Activated T-helper 1 cell treated with anti-CD3 and anti-CD28 coated beads, Interleukin-12 subunit alpha, Interleukin-12 subunit beta, Interleukin-2, Interleukin-4 antibody, amounts not matched to agents 30 ng/mL and 10 ng/mL and 1 ng/mL, durations not matched to agents 14 hours and 24 hours and 36 hours (primary cell): Measurements from ENCODE around the gene SIX6. TPM values are rescaled to one million over a fixed set of nuclear protein-coding genes. Genes with fewer than 3 reads are reported as not detected.
"Not testable (repeated sequence)": the region's sequence is repeated elsewhere in the genome, so short reads cannot be mapped to it uniquely, and the experiment has no call there.

ENCODE experiments used
- DNase-seq: peaks from one replicate; pipeline ENCODE4 v3.0.0; 2021; ENCODE audit warnings: low spot score
- H3K27ac Mint-ChIP-seq: one replicate; pipeline ENCODE4 v1.8.0; 2021; ENCODE audit warnings: mild to moderate bottlenecking, mixed read lengths
- H3K27me3 Mint-ChIP-seq: one replicate; pipeline ENCODE4 v1.8.0; 2022; ENCODE audit warnings: mild to moderate bottlenecking, moderate library complexity, mixed read lengths; ENCODE audit not compliant: insufficient read depth
- H3K36me3 Mint-ChIP-seq: one replicate; pipeline ENCODE4 v1.8.0; 2021; ENCODE audit warnings: low read depth, mixed read lengths
- H3K4me1 Mint-ChIP-seq: one replicate; pipeline ENCODE4 v1.8.0; 2021; ENCODE audit warnings: low read depth, mixed read lengths
- H3K4me3 Mint-ChIP-seq: one replicate; pipeline ENCODE4 v1.8.0; 2021; ENCODE audit warnings: mild to moderate bottlenecking, moderate library complexity, mixed read lengths
- H3K9me3 Mint-ChIP-seq: one replicate; pipeline ENCODE4 v1.8.0; 2021; ENCODE audit warnings: mixed read lengths
- intact Hi-C: fragments of 100-400 bp; cut with micrococcal nuclease; formaldehyde crosslinking; loops from one replicate; pipeline ENCODE4 v1.15.1; 2024
- total RNA-seq: library from RNA; stranded (reverse); gene quantifications from 2 replicates; pipeline ENCODE4 v1.2.3, GENCODE V29; 2022

The SIX6 gene
- not detected in 2 replicates for total RNA-seq

- intact Hi-C loops, result loop anchor here (1.0 kb wide), 1 partner anchor 143 kb away; no protein-coding TSS in a partner anchor
- Mint-ChIP-seq H3K9me3 (no peaks in the 10 kb centered on the region), H3K4me3 (peak within 1 kb of the TSS; percentile 26), H3K4me1 (no peaks in the 10 kb centered on the region), H3K36me3 (no peaks in the 10 kb centered on the region), H3K27me3 (peaks cover 83% of the 10 kb centered on the region), H3K27ac (peak within 1 kb of the TSS; percentile 52)
- no peak for DNase-seq
Measured at GRCh38 chr14:60508707-60509437, at the start of gene SIX6. Gene SIX6, plus strand, starts transcription at chr14:60509146. Its CDS starts 253 bp downstream, at chr14:60509399.

- H3K4me1 Mint-ChIP-seq, H3K4me3 Mint-ChIP-seq, DNase-seq, H3K27ac Mint-ChIP-seq, H3K36me3 Mint-ChIP-seq, H3K9me3 Mint-ChIP-seq: not testable (repeated sequence)
- peaks cover 21% of the 10 kb centered on the region for H3K27me3 Mint-ChIP-seq
- intact Hi-C loops, result loop anchor here (5.0 kb wide), 1 partner anchor 37 kb away; no protein-coding TSS in a partner anchor
Measured at GRCh38 chr14:60480248-60480647, 28.7 kb upstream of the SIX6 start.

- H3K27ac Mint-ChIP-seq, result no peak overlapping the region
- H3K36me3 Mint-ChIP-seq, result no peaks in the 10 kb centered on the region
- no peaks in the 10 kb centered on the region for H3K4me1 Mint-ChIP-seq
- H3K27me3 Mint-ChIP-seq, result peaks cover 31% of the 10 kb centered on the region
- H3K9me3 Mint-ChIP-seq, result peaks cover 8% of the 10 kb centered on the region
- intact Hi-C loops, result loop anchor here (5.0 kb wide), 1 partner anchor 35 kb away; no protein-coding TSS in a partner anchor
- H3K4me3 Mint-ChIP-seq, result no peak overlapping the region
- no peak for DNase-seq
Measured at GRCh38 chr14:60482743-60483142, 26.2 kb upstream of the SIX6 start.

- Mint-ChIP-seq H3K27me3 (peaks cover 31% of the 10 kb centered on the region), H3K4me3 (no peak overlapping the region), H3K27ac (no peak overlapping the region), H3K9me3 (peaks cover 3% of the 10 kb centered on the region), H3K36me3 (no peaks in the 10 kb centered on the region), H3K4me1 (no peaks in the 10 kb centered on the region)
- no peak for DNase-seq
- intact Hi-C loops, result no loop called here
Measured at GRCh38 chr14:60485057-60485597, 23.8 kb upstream of the SIX6 start.

GRCh38 chr14:60485598-60486251 is 23.2 kb upstream of the SIX6 start, which contains the start of gene C14orf39:
Gene C14orf39, minus strand, starts transcription at chr14:60486063. Its CDS starts 985 bp downstream, at chr14:60485078.
- no peak within 1 kb of the TSS for H3K4me3 Mint-ChIP-seq
- no peaks in the 10 kb centered on the region for H3K4me1 Mint-ChIP-seq
- H3K27me3 Mint-ChIP-seq, result peaks cover 31% of the 10 kb centered on the region
- no peak within 1 kb of the TSS for H3K27ac Mint-ChIP-seq
- H3K36me3 Mint-ChIP-seq, result no peaks in the 10 kb centered on the region
- peaks cover under 1% of the 10 kb centered on the region for H3K9me3 Mint-ChIP-seq
- DNase-seq, result no peak
- intact Hi-C loops, result no loop called here

- intact Hi-C loops, result no loop called here
- peaks cover 26% of the 10 kb centered on the region for H3K27me3 Mint-ChIP-seq
- no peaks in the 10 kb centered on the region for H3K4me1 Mint-ChIP-seq
- no peaks in the 10 kb centered on the region for H3K9me3 Mint-ChIP-seq
- H3K27ac Mint-ChIP-seq, result no peak overlapping the region
- H3K36me3 Mint-ChIP-seq, result no peaks in the 10 kb centered on the region
- DNase-seq, result no peak
- no peak overlapping the region for H3K4me3 Mint-ChIP-seq
Measured at GRCh38 chr14:60487211-60487610, 21.7 kb upstream of the SIX6 start.

- Mint-ChIP-seq H3K27me3 (peaks cover 24% of the 10 kb centered on the region), H3K4me1 (no peaks in the 10 kb centered on the region), H3K27ac (no peak overlapping the region), H3K4me3 (no peak overlapping the region), H3K36me3 (no peaks in the 10 kb centered on the region), H3K9me3 (no peaks in the 10 kb centered on the region)
- intact Hi-C loops, result no loop called here
- no peak for DNase-seq
Measured at GRCh38 chr14:60488175-60488574, 20.8 kb upstream of the SIX6 start.

GRCh38 chr14:60490270-60490669 is 18.7 kb upstream of the SIX6 start:
- no peak overlapping the region for H3K27ac Mint-ChIP-seq
- no peak for DNase-seq
- H3K4me1 Mint-ChIP-seq, result no peaks in the 10 kb centered on the region
- intact Hi-C loops, result no loop called here
- H3K36me3 Mint-ChIP-seq, result no peaks in the 10 kb centered on the region
- H3K9me3 Mint-ChIP-seq, result no peaks in the 10 kb centered on the region
- H3K4me3 Mint-ChIP-seq, result no peak overlapping the region
- H3K27me3 Mint-ChIP-seq, result peaks cover 13% of the 10 kb centered on the region

- intact Hi-C loops, result no loop called here
Measured at GRCh38 chr14:60495946-60496345, 13.0 kb upstream of the SIX6 start.

GRCh38 chr14:60502541-60502940 is 6.4 kb upstream of the SIX6 start:
- peaks cover 48% of the 10 kb centered on the region for H3K27me3 Mint-ChIP-seq
- intact Hi-C loops, result no loop called here
- H3K27ac Mint-ChIP-seq, result no peak overlapping the region
- no peaks in the 10 kb centered on the region for H3K4me1 Mint-ChIP-seq
- H3K4me3 Mint-ChIP-seq, result no peak overlapping the region
- H3K36me3 Mint-ChIP-seq, result no peaks in the 10 kb centered on the region
- DNase-seq, result no peak
- no peaks in the 10 kb centered on the region for H3K9me3 Mint-ChIP-seq

More at GRCh38 chr14:60495946-60496345, 13.0 kb upstream of the SIX6 start:
- Mint-ChIP-seq H3K36me3 (no peaks in the 10 kb centered on the region), H3K9me3 (no peaks in the 10 kb centered on the region), H3K27me3 (peaks cover 2% of the 10 kb centered on the region), H3K4me1 (no peaks in the 10 kb centered on the region), H3K27ac (no peak overlapping the region), H3K4me3 (no peak overlapping the region)
- DNase-seq, result no peak

- Mint-ChIP-seq H3K27ac (no peak overlapping the region), H3K4me3 (no peak overlapping the region), H3K4me1 (no peaks in the 10 kb centered on the region), H3K9me3 (no peaks in the 10 kb centered on the region), H3K27me3 (peaks cover 69% of the 10 kb centered on the region), H3K36me3 (no peaks in the 10 kb centered on the region)
- no peak for DNase-seq
- intact Hi-C loops, result no loop called here
Measured at GRCh38 chr14:60505448-60505847, 3.5 kb upstream of the SIX6 start.

- Mint-ChIP-seq H3K27me3 (peaks cover 73% of the 10 kb centered on the region), H3K4me3 (no peak overlapping the region), H3K27ac (no peak overlapping the region), H3K36me3 (no peaks in the 10 kb centered on the region), H3K9me3 (no peaks in the 10 kb centered on the region), H3K4me1 (no peaks in the 10 kb centered on the region)
- intact Hi-C loops, result no loop called here
- DNase-seq, result no peak
Measured at GRCh38 chr14:60506010-60506409, 2.9 kb upstream of the SIX6 start.

GRCh38 chr14:60506462-60506984 is 2.4 kb upstream of the SIX6 start:
- no peak overlapping the region for H3K4me3 Mint-ChIP-seq
- no peak overlapping the region for H3K27ac Mint-ChIP-seq
- H3K27me3 Mint-ChIP-seq, result peaks cover 72% of the 10 kb centered on the region
- no peaks in the 10 kb centered on the region for H3K4me1 Mint-ChIP-seq
- no peaks in the 10 kb centered on the region for H3K9me3 Mint-ChIP-seq
- intact Hi-C loops, result no loop called here
- no peak for DNase-seq
- no peaks in the 10 kb centered on the region for H3K36me3 Mint-ChIP-seq
